ENCODE measurements around the gene MPST.

The MPST gene

GRCh38 chr22:37032535-37033460, 13.3 kb downstream of the MPST start:
- in situ Hi-C loops (cut with MboI; ENCODE audit: low sequenced_read_pairs, unreplicated experiment) = no loop called here
- DNase-seq (ENCODE audit: low spot score) = no peak
- TF ChIP-seq CTCF (IDR thresholded peaks at IDR 0.05; ENCODE audit: borderline replicate concordance, control extremely low read depth, extremely low read depth, insufficient read depth, missing control alignments) = no peak

GRCh38 chr22:37033605-37034430, 14.3 kb downstream of the MPST start:
- no peak for DNase-seq (ENCODE audit: low spot score)
- in situ Hi-C loops (cut with MboI; ENCODE audit: low sequenced_read_pairs, unreplicated experiment) = no loop called here
- TF ChIP-seq CTCF (IDR thresholded peaks at IDR 0.05; ENCODE audit: borderline replicate concordance, control extremely low read depth, extremely low read depth, insufficient read depth, missing control alignments) = no peak

GRCh38 chr22:37036655-37037377, 17.3 kb downstream of the MPST start:
- no peak for TF ChIP-seq CTCF (IDR thresholded peaks at IDR 0.05; ENCODE audit: borderline replicate concordance, control extremely low read depth, extremely low read depth, insufficient read depth, missing control alignments)
- in situ Hi-C loops (cut with MboI; ENCODE audit: low sequenced_read_pairs, unreplicated experiment) = no loop called here
- DNase-seq (ENCODE audit: low spot score) = no peak

GRCh38 chr22:37037669-37038068, 18.1 kb downstream of the MPST start:
- no peak for DNase-seq (ENCODE audit: low spot score)
- TF ChIP-seq CTCF (IDR thresholded peaks at IDR 0.05; ENCODE audit: borderline replicate concordance, control extremely low read depth, extremely low read depth, insufficient read depth, missing control alignments) = no peak
- in situ Hi-C loops (cut with MboI; ENCODE audit: low sequenced_read_pairs, unreplicated experiment) = no loop called here

GRCh38 chr22:37039466-37039865, 19.9 kb downstream of the MPST start:
- in situ Hi-C loops (cut with MboI; ENCODE audit: low sequenced_read_pairs, unreplicated experiment) = no loop called here
- no peak for TF ChIP-seq CTCF (IDR thresholded peaks at IDR 0.05; ENCODE audit: borderline replicate concordance, control extremely low read depth, extremely low read depth, insufficient read depth, missing control alignments)
- no peak for DNase-seq (ENCODE audit: low spot score)

- in situ Hi-C loops (cut with MboI; ENCODE audit: low sequenced_read_pairs, unreplicated experiment) = no loop called here
- DNase-seq (ENCODE audit: low spot score) = no peak
- no peak for TF ChIP-seq CTCF (IDR thresholded peaks at IDR 0.05; ENCODE audit: borderline replicate concordance, control extremely low read depth, extremely low read depth, insufficient read depth, missing control alignments)
These were observed 23.8 kb downstream of the MPST start for GRCh38 chr22:37043209-37043827.
